NCI-H345 treated with DMSO at 0.1 percent for 48 hours (cell line): ENCODE data around the gene ASPSCR1.

ENCODE experiments used
- DNase-seq: peaks from one replicate; lab custom pipeline; 2025; ENCODE audit not compliant: unreplicated experiment; lab: John Stamatoyannopoulos, UW

Gene ASPSCR1

DNA sequence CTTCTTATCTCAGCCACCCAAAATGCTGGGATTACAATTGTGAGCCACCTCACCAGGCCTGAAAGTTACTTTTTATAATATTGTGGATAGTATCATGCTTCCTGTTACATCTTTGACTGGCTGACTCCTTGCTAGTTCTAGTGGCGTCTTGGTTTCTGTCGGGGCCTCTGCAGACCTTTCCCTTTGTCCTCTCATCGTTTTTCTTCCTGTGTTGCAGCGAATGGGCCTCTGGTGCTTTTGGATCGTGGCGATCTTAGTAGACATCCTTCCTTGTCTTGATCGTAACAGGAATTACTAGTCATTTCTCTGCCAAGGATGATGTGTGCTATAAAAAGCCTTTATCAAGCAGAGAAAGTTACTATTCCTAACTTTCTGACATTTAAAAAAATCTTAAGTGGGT lies 20.8 kb downstream of the ASPSCR1 start:
- no peak for DNase-seq

DNA sequence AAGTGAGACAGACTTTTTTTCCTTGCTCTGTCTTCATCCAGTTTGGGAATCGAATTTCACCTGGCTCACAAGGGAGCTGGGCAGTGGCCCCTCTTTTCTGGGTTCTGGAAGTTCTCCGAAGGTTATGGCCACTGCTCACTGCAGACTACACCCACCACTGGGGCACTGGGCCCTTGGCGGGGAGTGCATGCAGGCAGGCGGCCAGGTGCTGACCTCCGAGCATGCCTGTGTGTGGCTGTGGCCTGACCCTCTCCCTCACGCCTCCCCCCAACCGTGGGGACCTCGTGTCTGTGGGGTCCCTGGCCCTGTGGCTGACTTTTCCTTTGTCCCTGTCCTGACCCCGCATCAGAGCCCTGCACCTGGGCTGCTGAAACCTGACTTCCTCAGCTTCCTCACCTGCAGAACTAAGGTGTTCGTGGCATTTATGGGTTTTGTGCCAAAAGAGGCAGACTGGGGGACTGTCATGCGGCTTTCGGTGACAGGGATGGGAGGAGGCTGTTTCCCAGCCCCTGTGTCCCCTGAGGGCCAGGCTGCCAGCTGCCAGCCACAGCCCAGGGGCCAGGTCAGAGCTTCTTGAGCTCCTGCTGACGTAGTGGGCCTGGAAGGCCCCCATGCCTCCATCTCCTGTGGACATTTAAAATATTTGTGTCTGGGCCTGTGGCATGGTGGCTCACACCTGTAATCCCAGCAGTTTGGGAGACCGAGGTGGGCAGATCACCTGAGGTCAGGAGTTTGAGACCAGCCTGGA lies 21.4 kb downstream of the ASPSCR1 start:
- no peak for DNase-seq

DNA sequence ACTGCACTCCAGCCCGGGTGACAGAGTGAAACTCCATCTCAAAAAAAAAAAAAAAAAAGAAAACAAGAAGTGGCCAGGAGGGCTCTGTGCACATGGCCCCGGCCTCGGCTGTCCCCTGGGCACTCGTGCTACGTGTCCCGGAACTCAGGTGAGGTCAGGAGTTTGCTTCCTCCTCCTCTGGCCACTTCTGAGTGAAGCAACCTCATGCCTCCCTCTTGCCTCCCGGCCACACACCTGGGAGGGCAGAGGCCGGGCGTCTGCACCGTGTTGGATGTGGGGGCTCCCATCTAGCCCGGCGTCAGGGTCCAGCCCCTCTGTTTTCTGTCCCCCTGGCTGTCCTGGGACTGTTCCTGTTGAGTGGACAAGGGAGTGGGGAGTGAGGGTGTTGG lies 22.2 kb downstream of the ASPSCR1 start:
- DNase-seq, result no peak

DNA sequence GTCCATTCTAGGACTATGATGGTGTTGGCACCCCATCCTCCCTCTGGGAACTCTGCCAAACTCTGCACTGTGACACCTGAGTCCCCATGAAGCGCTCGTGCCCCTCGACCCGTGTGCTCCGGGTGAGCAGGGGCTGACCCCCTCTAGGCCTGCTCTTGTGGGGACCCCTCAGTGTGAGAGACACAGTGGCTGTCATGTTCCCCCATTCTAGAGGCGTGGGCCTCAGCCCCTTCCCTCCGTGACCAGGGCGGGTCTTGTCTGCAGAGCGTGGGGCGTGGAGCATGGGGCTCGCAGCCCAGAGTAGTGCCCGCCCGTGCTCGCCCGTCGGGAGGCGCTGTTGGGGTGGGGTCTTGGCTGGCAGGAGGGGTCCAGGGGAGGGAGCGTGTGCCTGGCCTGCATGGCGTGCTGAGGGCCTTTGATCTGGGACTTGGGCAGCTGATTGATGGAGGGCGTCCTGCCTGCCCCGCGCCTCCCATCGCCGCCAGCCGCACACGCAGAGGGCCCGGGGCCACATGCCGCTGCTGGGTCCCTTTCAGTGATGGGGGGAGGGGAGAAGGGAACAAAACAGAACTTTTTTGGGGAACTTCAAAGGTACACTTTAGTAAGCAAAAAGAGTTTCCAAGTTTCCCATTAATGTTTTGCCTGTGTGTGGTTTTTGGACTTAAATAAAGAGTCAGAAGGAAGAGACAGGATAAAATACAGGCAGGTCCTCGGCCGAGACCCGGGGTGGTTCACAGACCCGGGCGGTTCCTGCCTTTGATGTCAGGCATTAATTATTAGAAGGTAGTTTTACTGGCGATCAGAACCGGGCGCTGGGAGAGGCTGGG lies 22.8 kb downstream of the ASPSCR1 start:
- DNase-seq, result no peak

DNA sequence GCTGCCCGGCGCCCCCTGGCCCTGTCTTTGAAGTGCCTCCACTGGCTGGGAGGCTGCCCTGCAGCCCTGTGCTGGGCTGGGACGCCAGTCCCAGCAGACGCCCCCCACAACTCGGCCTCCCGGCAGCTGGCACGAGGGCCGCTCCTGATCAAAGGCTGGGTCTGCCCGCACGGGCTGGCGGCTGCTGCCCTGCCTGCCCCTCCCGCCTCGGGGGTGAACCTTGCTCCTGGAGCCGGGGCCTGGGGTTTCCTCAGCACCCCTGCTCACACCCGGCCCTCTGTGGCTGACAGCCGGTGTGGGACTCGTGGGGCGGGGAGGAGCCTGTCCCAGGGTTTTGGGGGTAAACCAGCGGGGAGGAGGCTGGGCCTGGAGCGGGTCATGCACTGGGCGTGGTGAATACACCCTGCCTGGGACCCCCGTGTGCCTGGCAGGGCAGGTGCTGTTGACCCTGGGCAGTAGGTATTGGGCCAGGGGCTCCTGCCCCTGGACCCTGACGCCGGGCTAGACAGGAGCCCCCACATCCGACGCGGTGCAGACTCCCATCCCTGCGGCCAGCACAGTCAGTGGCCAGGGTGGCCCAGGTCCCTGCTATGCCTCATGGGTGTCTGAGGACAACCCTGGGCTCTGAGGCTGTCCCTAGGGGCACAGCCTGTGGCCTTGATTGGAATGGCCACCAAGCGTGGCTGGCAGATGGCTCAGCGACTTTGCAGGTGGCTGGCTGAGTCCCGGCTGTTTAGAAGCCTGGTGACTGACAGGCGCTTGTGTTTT lies 23.6 kb downstream of the ASPSCR1 start:
- no peak for DNase-seq

DNA sequence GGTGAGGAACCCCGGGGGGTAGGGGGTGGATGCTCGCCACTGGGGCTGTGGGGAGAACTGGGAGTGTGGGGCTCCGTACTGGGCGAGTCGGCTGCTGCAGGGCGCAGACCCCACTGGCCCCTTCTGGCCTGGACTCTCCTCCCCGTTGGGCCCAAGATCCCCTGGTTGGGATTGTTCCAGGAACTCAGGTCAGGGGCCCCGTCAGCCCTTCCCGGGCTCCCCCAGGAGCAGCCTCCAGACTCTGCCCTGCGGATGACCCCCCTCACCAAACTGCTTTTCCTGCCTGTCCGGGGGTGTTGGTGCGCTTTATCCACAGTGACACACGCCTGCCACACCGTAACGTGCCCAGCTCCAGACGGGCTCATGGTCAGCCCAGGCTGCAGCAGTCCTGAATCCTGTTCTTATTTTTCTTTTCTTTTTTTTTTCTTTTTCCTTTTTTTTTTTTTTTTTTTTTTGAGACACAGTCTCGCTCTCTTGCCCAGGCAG lies 24.2 kb downstream of the ASPSCR1 start:
- no peak for DNase-seq

DNA sequence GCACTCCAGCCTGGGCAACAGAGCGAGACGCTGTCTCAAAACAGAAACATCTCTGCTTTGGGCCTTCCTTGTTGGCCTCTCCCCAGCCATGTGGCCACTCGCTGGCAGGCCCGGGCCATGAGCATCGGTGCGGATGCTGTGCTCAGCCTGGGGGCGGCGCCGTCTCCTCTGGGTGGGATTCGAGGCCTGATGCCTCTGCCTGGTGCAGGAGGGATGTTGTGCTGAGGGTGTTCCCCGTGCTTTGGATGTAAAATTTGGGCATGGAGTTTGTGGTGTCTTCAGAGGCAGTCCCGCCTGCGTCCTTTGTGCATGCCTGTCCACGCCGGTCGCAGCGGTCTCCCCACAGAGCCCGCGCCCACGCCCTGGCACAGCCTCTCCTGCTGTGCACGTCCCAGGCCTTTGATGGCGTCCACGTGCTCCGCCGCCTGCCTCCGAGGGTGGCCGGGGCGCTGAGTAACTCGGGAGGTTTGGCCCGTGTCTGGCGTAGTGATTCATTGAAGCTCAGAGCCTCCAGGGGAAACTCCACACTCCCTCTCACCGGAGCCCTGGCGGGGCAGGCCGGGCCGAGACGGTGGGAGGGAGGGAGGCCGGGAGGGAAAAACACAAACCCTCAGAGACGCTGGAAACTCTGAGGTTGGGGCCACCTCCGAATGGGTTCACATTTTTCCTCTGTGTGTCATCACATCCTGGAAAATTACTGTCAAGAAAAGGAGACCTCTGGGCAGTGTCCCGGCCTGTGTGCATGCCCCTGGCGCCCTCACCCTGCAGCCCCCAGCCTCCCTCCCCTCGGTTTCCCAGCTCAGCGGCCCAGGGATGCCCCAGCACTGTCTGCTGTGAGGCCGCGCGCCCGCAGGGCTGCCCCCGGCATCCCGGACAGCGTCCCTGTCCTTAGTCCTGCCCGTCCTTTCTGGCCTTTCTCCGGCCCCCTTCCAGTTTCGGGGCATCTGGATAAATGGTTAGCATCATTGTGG lies 26.3 kb downstream of the ASPSCR1 start:
- no peak for DNase-seq

DNA sequence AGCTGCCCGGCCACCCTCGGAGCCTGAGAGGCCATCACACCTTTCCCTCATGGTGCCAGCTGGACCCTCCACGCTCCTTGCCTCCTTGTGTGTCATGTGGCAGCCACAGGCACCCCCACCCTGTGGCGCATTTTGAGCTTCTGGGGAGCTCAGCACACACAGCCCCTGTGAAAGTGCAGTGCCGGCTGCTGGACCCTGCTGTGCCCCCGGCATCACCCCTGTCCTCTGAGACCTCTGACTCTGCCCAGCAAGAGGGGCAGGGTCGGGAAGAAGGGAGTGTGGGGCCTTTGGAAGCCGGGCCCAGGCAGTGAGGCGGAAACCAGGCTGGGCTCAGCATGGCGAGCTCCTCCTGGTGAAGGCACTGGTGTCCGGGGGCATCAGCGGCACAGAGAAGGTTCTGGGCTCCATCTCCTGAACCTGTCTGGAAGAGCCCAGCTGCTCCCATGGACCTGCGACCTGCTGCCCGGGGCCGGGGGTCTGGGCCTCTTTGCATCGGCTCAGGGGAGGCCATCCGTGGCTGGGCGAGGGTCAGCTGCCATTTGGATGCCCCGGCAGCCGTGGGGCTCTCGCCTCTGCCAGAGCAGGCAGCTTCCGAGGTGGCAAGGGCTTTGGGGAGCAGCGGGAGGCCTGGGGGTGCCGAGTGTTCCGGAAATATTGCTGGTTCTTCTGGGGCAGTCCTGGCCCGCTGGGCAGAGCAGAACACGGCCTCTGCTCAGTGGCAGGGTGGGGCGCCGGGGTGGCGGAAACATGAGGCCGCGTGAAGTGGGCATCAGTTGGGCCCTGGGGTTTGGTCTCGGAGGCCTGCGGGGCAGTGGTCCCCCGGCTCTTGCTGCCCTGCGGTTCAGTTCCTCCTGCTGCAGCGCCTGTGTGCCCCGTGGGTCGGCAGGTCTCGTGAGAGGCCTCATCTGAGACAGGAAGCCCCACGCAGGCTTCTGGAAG lies 27.4 kb downstream of the ASPSCR1 start:
- no peak for DNase-seq

DNA sequence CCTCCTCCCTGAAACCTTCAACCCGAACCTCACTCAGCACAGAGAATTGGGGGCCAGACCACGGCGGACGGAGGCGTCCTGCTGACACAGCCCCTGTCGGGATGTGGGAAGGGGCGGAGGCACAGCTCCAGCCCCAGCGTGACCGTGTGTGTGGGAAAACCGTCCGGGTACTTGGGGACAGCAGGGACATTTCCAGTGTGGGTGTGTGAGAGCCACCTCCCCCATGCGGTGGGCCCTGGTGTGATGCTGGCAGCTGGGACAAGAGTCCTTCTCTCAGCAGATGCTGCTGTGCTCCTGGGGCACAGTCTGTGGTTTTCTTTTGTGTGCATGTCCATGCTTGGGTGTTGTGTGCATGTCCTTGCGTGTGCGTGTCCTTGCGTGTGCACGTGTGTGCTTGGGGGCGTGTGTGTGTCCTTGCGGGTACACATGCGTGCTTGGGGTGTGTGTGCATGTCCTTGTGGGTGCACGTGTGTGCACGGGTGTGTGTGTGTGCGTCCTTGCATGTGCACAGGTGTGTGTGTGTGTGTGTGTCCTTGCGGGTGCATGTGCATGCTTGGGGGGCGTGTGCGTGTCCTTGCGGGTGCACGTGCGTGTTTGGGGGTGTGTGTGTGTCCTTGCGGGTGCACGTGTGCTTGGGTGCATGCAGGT lies 28.4 kb downstream of the ASPSCR1 start:
- no peak for DNase-seq

DNA sequence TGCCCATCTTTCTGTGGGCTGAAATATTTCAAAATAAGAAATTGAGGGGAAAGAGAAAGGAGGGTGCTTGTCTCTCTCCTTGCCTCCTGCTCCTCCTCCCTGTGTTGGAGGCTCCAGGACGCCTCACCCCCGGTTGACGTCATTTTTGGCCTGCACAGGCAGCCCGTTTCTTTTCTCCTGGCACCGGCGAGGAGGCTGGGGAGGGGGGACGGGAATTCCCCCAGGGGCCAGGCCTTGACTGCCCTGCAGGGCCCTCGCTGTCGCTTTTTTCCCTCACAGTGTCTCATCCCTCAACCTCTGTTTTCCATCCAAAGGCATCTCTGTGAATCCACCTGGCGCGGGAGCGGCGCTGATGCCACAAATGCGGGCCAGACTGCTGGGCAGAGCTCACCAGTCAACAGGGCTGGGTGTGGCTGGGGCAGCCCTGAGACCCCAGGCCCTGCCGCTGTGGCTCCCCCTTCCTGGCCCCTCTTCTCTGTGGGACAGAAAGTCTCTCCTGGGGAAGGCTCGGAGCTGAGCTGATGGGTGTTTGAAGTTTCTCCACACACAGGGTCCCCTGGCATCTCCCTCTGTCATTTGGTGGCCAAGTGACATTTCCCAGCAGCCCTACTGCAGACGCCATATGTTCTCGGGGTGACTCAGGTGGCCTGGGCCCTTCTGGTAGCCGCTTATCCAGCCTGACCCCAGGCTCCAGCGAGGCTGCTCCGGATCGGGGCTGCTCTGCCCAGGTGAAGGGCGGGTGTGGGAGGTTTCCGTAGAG lies 29.2 kb downstream of the ASPSCR1 start:
- no peak for DNase-seq

DNA sequence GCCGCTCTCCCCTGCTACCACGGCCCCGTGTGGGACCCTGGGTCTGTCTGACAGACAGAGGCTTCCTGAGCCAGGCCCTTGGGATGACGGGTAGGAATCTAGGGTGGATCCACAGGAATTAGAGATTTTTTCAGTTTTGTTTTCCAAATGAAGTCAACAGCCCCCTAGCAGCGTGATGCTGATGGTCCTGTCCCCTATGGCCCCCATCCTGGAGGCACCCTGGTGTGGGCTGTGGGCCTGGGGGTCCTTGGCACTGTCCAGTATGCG lies 29.7 kb downstream of the ASPSCR1 start:
- DNase-seq, result no peak

DNA sequence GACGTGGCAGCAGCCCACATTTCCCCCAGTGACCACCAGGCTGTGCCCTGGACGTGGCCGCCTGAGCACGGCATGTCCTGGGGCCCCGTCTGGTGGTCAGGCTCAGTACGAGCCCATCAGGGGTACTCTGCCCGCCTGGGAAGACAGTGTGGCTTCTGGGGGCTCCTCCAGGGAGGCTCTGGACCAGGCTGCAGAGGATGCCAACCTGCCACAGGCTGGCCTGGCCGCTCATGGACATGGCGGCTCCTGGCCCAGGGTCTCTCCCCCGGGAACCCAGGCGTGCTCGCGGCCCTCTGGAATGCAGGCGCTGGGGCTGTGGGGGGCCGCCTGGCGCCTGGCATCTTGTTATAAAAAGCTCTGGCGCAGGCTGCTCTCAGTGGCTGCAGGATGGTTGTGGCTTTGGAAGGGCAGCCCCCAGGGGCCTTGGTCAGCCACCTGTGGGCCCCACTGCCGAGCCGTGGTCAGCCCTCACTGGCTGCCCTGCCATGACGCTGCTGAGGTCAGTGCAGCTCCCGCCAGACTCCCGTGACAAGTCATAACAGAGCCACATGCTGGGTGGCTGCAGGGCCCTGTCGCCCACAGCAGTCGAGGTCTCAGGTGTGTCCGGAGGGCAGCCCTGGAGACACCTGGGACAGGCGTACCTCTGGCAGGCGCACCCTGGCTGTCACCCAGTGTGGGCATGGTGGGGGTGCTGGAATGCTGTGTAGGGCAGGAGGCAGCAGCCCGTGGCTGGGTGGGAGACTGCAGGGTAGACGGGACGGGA lies 30.2 kb downstream of the ASPSCR1 start:
- DNase-seq, result no peak

DNA sequence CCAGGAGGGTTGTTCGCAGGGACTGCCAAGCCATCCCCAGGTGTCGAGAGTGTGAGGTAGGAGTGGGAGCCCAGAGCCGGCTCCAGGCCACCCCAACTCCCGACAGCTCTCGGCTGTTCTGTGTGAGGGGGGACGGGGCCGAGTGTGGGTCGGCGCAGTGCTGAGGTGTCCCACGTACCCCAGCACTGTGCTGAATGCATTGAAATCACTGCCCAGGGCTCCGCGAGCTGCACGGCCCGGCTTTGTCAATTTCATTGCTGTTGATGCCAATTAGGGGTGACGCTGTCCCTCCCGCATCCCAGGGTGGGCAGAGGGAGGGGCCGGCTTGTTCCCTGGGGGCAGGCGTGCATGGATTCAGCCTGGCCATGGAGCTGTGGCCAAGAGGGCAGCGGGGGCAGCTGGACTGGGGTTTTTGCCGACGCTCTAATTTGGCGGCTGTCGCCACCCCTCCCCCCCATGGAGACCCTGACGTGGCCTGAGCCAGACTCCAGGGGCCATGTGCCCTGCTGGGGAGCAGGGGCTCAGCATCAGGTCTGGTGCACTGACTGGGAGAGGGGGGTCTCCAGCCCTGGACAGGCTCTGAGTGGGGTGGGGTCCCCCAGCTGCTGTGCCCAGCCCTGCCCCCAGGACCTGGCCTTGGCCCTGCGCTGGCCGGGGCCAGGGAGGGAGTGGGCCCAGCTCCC lies 31.0 kb downstream of the ASPSCR1 start:
- no peak for DNase-seq

DNA sequence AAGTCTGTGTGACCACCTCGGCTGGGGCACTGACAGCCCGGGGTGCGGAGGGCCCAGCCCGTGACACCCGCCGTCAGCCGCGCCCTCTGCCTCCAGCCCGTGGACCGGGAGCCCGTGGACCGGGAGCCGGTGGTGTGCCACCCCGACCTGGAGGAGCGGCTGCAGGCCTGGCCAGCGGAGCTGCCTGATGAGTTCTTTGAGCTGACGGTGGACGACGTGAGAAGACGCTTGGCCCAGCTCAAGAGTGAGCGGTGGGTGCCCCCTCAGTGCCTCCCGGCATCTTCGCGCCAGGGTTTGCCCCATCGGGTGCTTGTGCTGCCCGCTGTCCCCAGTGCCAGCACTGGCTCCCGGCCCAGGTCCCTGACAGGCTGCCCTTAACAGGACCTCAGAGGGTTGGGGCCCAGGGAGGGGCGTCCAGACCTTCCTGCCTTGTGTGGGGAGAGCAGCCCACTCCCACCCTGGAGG lies 31.5 kb downstream of the ASPSCR1 start:
- DNase-seq, result no peak

DNA sequence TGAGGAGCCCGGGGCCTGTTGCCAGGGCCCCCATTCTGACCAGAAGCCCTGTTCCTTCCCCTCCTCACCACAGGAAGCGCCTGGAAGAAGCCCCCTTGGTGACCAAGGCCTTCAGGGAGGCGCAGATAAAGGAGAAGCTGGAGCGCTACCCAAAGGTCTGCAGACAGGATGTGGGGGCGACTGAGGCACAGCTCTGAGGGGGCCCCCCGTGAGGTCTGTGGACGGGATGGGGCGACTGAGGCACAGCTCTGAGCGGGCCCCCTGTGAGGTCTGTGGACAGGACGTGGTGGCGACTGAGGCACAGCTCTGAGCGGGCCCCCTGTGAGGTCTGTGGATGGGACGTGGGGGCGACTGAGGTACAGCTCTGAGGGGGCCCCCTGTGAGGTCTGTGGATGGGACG lies 32.0 kb downstream of the ASPSCR1 start:
- no peak for DNase-seq

DNA sequence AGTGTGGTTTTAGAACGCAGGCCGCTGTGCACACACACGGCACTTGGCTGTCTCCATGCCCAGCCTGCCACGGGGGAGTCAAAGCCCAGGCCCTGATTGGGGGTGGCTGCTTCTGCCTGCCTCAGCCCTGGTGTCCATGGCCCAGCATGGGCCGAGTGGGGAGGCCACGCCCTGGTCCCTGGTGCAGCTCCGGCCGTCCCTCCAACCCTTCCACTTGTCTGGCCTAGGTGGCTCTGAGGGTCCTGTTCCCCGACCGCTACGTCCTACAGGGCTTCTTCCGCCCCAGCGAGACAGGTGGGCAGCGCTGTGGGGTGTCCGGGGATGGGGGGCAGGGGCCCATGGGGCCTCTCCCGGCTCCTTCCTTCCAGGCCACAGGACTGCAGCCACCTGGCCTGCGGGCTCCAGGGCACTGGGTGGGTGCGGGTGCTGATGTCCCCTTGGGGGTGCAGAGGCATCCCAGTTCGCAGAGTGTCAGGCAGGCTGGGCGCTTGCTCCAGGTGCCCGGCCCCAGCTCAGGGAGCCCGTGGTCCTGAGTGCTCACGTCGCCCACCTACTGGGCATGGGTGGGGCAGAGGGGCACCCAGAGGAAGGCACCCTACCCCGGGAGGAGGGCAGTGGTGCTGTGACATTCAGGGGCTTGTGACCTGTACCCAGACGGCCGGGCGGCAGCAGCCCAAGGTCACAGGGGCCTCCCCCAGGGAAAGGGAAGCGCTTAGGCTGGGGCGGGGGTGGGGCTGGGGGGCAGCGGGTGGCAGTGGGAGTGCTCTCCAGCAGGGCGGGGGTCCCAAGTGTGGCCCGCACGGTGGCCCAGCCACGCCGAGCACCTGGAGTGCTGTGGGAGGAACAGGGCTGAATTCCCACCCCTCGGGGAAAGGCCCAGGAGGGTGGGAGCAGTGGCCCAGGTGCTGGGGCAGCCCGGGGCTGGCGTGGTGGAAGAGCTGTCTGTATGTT lies 33.4 kb downstream of the ASPSCR1 start:
- DNase-seq, result no peak
